Measurements from ENCODE around the gene PPIE. TPM values are rescaled to one million over a fixed set of nuclear protein-coding genes. Genes with fewer than 3 reads are reported as not detected.

PPIE gene
- total RNA-seq = 33.8 and 35.3 TPM in 2 replicates

GRCh38 chr1:39738622-39739366 is at the start of gene PPIE:
Gene PPIE (plus strand): TSS chr1:39738882. CDS start chr1:39738901, 19 bp downstream.
- no peak for DNase-seq (ENCODE audit: extremely low read depth, low read depth, low spot score)

DNA sequence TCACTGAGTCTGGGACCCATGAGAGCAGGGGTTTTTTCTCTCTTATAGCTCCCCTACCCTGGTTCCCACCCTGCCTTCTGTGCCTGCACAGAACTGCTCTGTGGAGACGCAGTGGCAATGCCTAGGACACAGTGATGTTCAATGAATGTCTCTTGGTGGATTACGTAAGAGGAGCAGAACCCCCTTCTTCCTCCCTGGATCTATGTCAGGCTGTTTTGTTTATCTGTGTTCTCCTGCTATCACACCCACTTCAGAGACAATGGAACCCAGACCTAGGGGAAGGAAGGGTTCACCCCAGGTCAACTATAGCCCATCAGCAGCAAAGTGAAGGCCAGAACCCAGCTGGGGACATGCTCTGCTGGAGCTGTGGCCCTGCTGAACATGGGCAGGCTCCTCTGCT is 49.5 kb upstream of the PPIE start:
- no peak for DNase-seq (ENCODE audit: extremely low read depth, low read depth, low spot score)

DNA sequence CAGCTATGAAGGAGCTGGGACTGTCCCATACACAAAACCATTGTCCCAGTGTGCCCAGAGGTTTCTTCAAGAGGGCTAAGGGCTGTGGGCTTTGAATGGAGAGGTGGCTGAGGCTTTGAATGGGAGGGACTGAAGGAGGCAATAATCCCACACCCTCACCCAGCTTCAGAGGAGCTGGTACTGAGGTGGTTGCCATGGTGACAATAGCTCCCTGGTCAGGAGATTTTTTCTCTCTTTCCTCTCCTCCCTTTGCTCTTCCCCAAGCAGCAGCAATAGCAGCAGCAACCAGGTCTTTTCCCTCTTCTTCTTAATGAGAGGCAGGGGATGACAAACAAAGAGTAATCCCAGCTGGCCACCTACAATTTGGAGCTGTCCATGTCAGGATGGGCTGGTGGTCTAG is 49.0 kb upstream of the PPIE start:
- DNase-seq (ENCODE audit: extremely low read depth, low read depth, low spot score) = no peak

DNA sequence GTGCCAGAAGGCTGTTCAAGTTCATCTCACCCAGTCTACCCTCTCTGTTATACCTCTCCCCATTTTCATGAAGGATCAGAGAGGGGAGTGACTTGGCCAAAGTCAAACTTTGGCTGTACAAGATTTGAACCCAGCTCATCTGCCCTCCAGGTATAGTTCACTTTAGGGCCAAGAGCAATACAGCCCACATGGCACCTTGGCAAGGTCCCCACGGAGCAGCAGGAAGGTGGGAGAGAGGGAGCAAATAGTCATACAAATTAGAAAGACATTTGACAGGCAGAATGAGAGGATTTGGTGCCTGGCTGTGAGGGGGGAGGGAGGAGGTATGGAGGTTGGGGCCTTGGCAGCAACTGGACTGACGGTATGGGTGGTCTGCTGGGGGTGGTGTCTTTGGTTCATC is 48.5 kb upstream of the PPIE start:
- no peak for DNase-seq (ENCODE audit: extremely low read depth, low read depth, low spot score)

GRCh38 chr1:39690794-39691382 is 47.8 kb upstream of the PPIE start:
- DNase-seq (ENCODE audit: extremely low read depth, low read depth, low spot score) = no peak

- DNase-seq (ENCODE audit: extremely low read depth, low read depth, low spot score) = no peak
These were observed 47.1 kb upstream of the PPIE start, which contains the start of gene HPCAL4 for GRCh38 chr1:39691383-39692151. Gene HPCAL4 (minus strand): TSS chr1:39691433. CDS start chr1:39684603, 6,830 bp downstream.

DNA sequence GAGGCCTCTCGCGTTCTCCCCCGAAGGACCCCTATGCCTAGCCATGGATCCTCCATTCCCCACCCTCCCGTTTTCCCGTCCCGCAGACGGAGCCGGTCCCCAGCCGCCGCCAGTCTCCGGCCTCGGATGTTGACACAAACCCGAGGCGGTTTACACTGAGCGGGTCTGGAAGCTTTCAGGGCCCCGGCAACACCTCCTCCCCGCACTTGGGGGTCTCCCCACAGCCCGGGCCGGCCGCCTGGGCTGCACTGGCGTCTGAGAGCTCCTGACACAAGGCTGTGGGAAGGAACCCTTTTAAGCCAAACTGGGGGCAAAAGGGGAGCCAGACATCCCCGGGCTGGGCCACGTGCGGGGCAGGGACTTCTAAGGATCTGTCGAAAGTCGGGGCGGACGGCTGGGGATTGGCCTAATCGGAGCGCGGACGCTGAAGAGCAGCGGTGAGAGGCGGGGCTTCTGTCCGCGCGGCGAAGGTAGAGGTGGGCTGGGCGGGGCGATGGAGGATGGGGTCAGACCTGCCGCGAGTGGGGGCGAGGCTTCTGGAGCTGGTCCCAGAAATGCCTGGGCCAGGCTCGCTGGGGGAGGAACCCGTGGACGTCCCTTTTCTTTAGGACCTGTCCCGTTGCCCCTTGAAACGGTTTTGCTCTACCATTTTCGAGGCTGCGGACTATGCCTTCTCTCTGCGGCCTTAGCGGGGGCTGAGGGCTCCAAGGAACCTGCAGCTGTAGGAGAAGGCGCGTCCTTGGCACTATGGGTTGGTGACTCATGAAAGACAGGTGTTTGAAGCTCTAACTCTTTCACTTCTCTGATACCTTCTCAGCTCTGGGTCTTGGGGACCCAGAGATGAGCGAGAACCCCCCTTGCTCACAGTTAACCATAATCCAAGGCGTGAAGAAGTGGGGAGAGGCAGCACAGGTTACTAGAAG is 46.3 kb upstream of the PPIE start:
- DNase-seq (ENCODE audit: extremely low read depth, low read depth, low spot score) = no peak

GRCh38 chr1:39694026-39694425 is 44.7 kb upstream of the PPIE start:
- no peak for DNase-seq (ENCODE audit: extremely low read depth, low read depth, low spot score)

GRCh38 chr1:39695016-39695415 is 43.7 kb upstream of the PPIE start:
- DNase-seq (ENCODE audit: extremely low read depth, low read depth, low spot score) = no peak

GRCh38 chr1:39696448-39696847 is 42.2 kb upstream of the PPIE start:
- DNase-seq (ENCODE audit: extremely low read depth, low read depth, low spot score) = no peak

GRCh38 chr1:39698568-39698967 is 40.1 kb upstream of the PPIE start:
- no peak for DNase-seq (ENCODE audit: extremely low read depth, low read depth, low spot score)

GRCh38 chr1:39699419-39699818 is 39.3 kb upstream of the PPIE start:
- DNase-seq (ENCODE audit: extremely low read depth, low read depth, low spot score) = no peak

- no peak for DNase-seq (ENCODE audit: extremely low read depth, low read depth, low spot score)
These were observed 38.3 kb upstream of the PPIE start for GRCh38 chr1:39700348-39700747.

DNA sequence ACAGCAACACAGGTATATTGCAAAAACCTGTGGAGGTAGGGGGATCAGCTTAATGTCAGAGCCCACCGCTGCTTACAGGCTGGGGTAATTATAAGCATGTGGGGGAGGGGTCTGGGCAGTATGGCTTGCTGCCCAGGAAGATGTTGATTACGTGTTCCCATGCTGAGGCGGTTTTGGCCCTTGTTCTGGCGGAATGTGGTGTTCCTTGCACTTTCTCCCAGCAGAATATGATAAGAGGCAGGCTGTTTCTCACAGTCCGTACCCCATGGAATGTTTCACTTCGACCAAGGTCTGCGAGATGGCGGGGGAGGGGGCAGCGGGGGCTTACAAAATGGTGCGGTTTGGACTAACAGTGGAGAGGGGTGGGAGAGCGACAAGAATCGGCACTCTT is 37.6 kb upstream of the PPIE start:
- DNase-seq (ENCODE audit: extremely low read depth, low read depth, low spot score) = no peak

DNA sequence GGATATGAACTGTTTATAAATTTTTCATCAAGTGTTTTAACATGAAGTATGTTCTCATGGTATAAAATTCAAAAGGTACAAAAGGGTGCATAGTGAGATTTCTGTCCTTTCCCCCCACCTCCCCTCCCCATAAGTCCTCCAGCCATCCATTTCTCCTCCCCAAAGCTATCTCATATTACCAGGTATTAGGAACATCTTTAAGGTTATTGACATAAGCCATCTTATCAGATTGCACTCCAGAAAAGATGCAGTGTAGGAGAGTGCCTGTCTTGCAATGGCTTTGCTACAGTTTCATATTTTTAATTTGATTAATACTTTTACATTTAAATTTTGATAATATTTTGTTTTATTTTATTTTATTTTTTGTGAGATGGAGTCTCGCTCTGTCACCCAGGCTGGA is 33.9 kb upstream of the PPIE start:
- no peak for DNase-seq (ENCODE audit: extremely low read depth, low read depth, low spot score)

DNA sequence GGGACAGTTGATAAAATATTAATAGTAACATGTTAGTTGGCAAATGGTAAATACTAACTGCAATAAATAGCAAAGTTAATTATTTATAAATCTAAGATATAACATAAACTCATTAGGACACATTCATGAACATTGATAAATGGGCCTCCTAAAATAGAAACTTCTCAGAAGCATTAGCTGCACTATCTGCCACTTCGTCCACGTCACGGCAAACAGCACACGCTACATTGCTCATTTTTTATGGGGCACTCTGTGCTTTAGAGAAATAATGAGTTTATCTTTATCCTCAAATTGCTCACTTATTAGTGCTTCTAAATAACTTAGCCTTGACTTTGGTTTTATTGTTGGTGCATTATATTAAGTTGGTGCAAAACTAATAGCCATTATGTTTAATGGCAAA is 31.2 kb upstream of the PPIE start:
- no peak for DNase-seq (ENCODE audit: extremely low read depth, low read depth, low spot score)

DNA sequence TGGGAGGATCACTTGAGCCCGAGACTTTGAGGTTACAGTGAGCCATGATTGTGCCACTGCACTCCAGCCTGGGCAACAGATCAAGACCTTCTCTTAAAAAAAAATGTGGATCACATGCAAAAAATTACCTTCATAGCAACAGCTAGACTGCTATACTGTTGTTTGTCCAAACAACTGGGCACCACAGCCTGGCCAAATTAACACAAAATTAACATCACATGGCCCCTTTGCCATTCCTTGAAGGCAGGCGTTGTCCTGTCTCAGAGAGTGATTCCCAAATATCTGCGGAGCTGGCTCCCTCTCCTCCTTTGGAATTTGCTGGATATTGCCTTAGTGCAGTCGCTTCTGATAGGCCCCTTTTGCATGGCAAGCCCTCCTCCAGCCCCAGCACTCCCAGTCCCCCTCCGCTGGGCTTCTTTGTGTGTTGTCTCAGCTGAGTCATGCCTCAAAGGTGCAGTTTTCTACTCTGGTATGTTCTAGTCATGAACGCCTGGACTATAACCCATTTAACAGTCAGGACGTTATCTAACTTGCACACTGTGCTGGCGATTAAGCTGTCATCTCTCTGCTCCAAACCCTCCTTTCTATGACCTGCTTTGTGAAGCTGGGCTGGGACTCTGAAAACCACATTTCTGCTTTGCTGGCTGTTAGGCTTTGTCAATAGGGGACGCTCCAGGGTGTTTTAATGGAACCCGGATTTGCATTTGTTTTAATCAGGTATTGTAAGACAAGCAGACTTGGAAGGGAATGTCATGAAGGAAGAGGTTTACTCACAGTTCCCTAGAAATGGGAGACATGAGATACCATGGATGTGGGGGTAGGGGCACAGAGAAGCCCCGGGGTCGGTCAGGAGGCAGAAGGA is 27.3 kb upstream of the PPIE start:
- DNase-seq (ENCODE audit: extremely low read depth, low read depth, low spot score) = no peak

- DNase-seq (ENCODE audit: extremely low read depth, low read depth, low spot score) = no peak
These were observed 26.7 kb upstream of the PPIE start for GRCh38 chr1:39711966-39712340.

GRCh38 chr1:39713557-39713956 is 25.1 kb upstream of the PPIE start:
- no peak for DNase-seq (ENCODE audit: extremely low read depth, low read depth, low spot score)

GRCh38 chr1:39717809-39718208 is 20.9 kb upstream of the PPIE start:
- no peak for DNase-seq (ENCODE audit: extremely low read depth, low read depth, low spot score)

All from glomerular endothelial cell (primary cell).